ENCODE measurements around the gene APOLD1. TPM values are rescaled to one million over a fixed set of nuclear protein-coding genes. Genes with fewer than 3 reads are reported as not detected.
"Not testable (repeated sequence)": the region's sequence is repeated elsewhere in the genome, so short reads cannot be mapped to it uniquely, and the experiment has no call there.

APOLD1 gene
- polyA plus RNA-seq, 1 donor from 2014 or later, result 1.1 TPM

DNA sequence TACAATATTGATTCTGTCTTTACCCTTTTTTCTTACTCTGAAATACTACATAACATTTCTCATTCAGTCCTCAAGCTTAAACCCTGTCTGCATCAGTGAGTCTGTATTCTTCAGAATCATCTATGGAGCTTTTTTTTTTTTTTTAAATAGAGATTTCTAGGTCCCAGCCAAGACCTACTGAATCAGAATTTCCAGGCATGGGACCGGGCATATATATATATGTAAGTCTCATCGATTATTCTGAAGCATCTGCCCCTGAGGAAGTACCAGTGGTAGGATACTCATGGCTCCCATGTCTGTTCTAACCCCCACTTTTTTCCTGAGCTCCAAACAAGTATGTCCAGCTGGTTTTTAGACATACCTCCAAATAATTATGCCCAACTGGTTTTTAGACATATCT is 33.8 kb downstream of the APOLD1 start:
- Histone ChIP-seq H3K9ac (ENCODE audit: low read length) (no peak overlapping the region), H3K4me3 (ENCODE audit: low read length) (no peak overlapping the region), H2AFZ (ENCODE audit: low read depth, low read length) (no peak overlapping the region), H4K20me1 (ENCODE audit: insufficient read depth) (no peaks in the 10 kb centered on the region), H3F3A (ENCODE audit: insufficient read depth, low read length, poor library complexity, severe bottlenecking) (no peaks in the 10 kb centered on the region), H3K4me2 (ENCODE audit: low read length) (no peak overlapping the region), H3K79me2 (replicated peaks; ENCODE audit: insufficient read depth, low read length) (peaks cover 19% of the 10 kb centered on the region), H3K27ac (ENCODE audit: low read length) (no peak overlapping the region), H3K27me3 (ENCODE audit: insufficient read depth, low read depth, low read length) (no peaks in the 10 kb centered on the region), H3K36me3 (ENCODE audit: insufficient read depth, low read length) (no peaks in the 10 kb centered on the region), H3K9me2 (ENCODE audit: insufficient read depth, low read length) (no peaks in the 10 kb centered on the region), H3K9me3 (ENCODE audit: low read length) (no peaks in the 10 kb centered on the region)
- TF ChIP-seq POLR2AphosphoS5 (IDR thresholded peaks at IDR 0.05) (no peak), EZH2 (IDR thresholded peaks at IDR 0.05; ENCODE audit: borderline replicate concordance, insufficient read depth, low read length, poor library complexity, severe bottlenecking) (no peak), SMC3 (conservative IDR thresholded peaks at IDR 0.05; ENCODE audit: poor library complexity) (no peak), TAF1 (IDR thresholded peaks at IDR 0.05; ENCODE audit: low read depth) (no peak), RAD21 (conservative IDR thresholded peaks at IDR 0.05) (no peak), MXI1 (conservative IDR thresholded peaks at IDR 0.05; ENCODE audit: poor library complexity, severe bottlenecking) (no peak), EP300 (conservative IDR thresholded peaks at IDR 0.05; ENCODE audit: poor library complexity, severe bottlenecking) (no peak)
- TF ChIP-seq, protein P1, sequence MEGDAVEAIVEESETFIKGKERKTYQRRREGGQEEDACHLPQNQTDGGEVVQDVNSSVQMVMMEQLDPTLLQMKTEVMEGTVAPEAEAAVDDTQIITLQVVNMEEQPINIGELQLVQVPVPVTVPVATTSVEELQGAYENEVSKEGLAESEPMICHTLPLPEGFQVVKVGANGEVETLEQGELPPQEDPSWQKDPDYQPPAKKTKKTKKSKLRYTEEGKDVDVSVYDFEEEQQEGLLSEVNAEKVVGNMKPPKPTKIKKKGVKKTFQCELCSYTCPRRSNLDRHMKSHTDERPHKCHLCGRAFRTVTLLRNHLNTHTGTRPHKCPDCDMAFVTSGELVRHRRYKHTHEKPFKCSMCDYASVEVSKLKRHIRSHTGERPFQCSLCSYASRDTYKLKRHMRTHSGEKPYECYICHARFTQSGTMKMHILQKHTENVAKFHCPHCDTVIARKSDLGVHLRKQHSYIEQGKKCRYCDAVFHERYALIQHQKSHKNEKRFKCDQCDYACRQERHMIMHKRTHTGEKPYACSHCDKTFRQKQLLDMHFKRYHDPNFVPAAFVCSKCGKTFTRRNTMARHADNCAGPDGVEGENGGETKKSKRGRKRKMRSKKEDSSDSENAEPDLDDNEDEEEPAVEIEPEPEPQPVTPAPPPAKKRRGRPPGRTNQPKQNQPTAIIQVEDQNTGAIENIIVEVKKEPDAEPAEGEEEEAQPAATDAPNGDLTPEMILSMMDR (IDR thresholded peaks at IDR 0.05; ENCODE audit: poor library complexity, severe bottlenecking), result no peak
- TF ChIP-seq, protein P2, sequence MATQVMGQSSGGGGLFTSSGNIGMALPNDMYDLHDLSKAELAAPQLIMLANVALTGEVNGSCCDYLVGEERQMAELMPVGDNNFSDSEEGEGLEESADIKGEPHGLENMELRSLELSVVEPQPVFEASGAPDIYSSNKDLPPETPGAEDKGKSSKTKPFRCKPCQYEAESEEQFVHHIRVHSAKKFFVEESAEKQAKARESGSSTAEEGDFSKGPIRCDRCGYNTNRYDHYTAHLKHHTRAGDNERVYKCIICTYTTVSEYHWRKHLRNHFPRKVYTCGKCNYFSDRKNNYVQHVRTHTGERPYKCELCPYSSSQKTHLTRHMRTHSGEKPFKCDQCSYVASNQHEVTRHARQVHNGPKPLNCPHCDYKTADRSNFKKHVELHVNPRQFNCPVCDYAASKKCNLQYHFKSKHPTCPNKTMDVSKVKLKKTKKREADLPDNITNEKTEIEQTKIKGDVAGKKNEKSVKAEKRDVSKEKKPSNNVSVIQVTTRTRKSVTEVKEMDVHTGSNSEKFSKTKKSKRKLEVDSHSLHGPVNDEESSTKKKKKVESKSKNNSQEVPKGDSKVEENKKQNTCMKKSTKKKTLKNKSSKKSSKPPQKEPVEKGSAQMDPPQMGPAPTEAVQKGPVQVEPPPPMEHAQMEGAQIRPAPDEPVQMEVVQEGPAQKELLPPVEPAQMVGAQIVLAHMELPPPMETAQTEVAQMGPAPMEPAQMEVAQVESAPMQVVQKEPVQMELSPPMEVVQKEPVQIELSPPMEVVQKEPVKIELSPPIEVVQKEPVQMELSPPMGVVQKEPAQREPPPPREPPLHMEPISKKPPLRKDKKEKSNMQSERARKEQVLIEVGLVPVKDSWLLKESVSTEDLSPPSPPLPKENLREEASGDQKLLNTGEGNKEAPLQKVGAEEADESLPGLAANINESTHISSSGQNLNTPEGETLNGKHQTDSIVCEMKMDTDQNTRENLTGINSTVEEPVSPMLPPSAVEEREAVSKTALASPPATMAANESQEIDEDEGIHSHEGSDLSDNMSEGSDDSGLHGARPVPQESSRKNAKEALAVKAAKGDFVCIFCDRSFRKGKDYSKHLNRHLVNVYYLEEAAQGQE (IDR thresholded peaks at IDR 0.05; ENCODE audit: borderline replicate concordance), result no peak

DNA sequence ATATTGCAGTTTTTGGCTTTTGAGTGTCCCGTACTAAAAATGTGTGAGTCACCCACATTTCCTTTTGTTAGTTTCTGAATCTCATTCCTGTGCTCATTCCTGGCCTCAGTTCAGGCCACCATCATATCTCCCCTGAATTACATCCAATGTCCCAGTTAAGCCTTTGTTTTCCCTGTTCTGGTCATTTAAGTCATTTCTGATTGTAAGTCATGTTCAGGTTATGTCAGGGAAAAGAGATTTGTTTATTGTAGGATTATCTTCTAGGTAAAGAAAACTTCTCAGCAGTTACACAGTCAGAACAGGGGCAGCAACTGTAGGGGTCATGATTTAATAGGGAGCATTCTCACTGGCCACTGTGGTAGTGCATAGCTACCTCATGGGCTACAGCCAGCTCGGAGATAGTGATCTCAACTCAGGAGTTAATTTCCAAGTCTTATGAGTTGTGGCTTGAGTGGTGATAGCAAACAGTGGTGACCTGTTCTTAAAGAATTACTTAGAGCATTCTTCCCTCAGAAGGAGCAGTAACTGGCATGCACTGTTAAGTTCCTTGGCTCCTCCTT is 34.4 kb downstream of the APOLD1 start:
- Histone ChIP-seq H2AFZ (ENCODE audit: low read depth, low read length) (no peak overlapping the region), H3K9ac (ENCODE audit: low read length) (no peak overlapping the region), H4K20me1 (ENCODE audit: insufficient read depth) (no peaks in the 10 kb centered on the region), H3K4me3 (ENCODE audit: low read length) (no peak overlapping the region), H3F3A (ENCODE audit: insufficient read depth, low read length, poor library complexity, severe bottlenecking) (no peaks in the 10 kb centered on the region), H3K27me3 (ENCODE audit: insufficient read depth, low read depth, low read length) (no peaks in the 10 kb centered on the region), H3K4me2 (ENCODE audit: low read length) (no peak overlapping the region), H3K27ac (ENCODE audit: low read length) (no peak overlapping the region), H3K9me3 (ENCODE audit: low read length) (no peaks in the 10 kb centered on the region), H3K36me3 (ENCODE audit: insufficient read depth, low read length) (no peaks in the 10 kb centered on the region), H3K79me2 (replicated peaks; ENCODE audit: insufficient read depth, low read length) (peaks cover 14% of the 10 kb centered on the region), H3K9me2 (ENCODE audit: insufficient read depth, low read length) (no peaks in the 10 kb centered on the region)
- TF ChIP-seq, protein P1 (IDR thresholded peaks at IDR 0.05; ENCODE audit: poor library complexity, severe bottlenecking), result no peak
- TF ChIP-seq POLR2AphosphoS5 (IDR thresholded peaks at IDR 0.05) (no peak), TAF1 (IDR thresholded peaks at IDR 0.05; ENCODE audit: low read depth) (no peak), EZH2 (IDR thresholded peaks at IDR 0.05; ENCODE audit: borderline replicate concordance, insufficient read depth, low read length, poor library complexity, severe bottlenecking) (no peak), EP300 (conservative IDR thresholded peaks at IDR 0.05; ENCODE audit: poor library complexity, severe bottlenecking) (no peak), MXI1 (conservative IDR thresholded peaks at IDR 0.05; ENCODE audit: poor library complexity, severe bottlenecking) (no peak), SMC3 (conservative IDR thresholded peaks at IDR 0.05; ENCODE audit: poor library complexity) (no peak), RAD21 (conservative IDR thresholded peaks at IDR 0.05) (no peak)
- TF ChIP-seq, protein P2 (IDR thresholded peaks at IDR 0.05; ENCODE audit: borderline replicate concordance), result no peak

DNA sequence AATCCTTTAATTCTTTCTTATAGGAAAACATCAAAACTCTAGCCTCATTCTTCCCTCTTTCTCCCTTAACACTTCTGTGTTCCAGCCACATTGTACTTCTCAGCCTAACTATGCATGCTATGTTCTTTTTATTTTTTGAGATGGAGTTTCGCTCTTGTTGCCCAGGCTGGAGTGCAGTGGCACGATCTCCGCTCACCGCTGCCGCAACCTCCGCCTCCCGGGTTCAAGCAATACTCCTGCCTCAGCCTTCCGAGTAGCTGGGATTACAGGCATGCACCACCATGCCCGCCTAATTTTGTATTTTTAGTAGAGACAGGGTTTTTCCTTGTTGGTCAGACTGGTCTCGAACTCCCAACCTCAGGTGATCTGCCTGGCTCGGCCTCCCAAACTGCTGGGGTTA is 34.9 kb downstream of the APOLD1 start:
- H2AFZ ChIP-seq (ENCODE audit: low read depth, low read length); H4K20me1 ChIP-seq (ENCODE audit: insufficient read depth); H3K4me3 ChIP-seq (ENCODE audit: low read length); H3K9ac ChIP-seq (ENCODE audit: low read length); H3K4me2 ChIP-seq (ENCODE audit: low read length); H3K9me2 ChIP-seq (ENCODE audit: insufficient read depth, low read length); H3F3A ChIP-seq (ENCODE audit: insufficient read depth, low read length, poor library complexity, severe bottlenecking); H3K27ac ChIP-seq (ENCODE audit: low read length); H3K27me3 ChIP-seq (ENCODE audit: insufficient read depth, low read depth, low read length); H3K79me2 ChIP-seq (replicated peaks; ENCODE audit: insufficient read depth, low read length); H3K9me3 ChIP-seq (ENCODE audit: low read length); H3K36me3 ChIP-seq (ENCODE audit: insufficient read depth, low read length): not testable (repeated sequence)

Data from neural cell (in vitro differentiated cells).